ENCODE data around the gene CCDC8. TPM values are rescaled to one million over a fixed set of nuclear protein-coding genes. Genes with fewer than 3 reads are reported as not detected.
"Not testable (repeated sequence)": the region's sequence is repeated elsewhere in the genome, so short reads cannot be mapped to it uniquely, and the experiment has no call there.

CCDC8 gene
- total RNA-seq, 2 donors from 2014 or later: 20.4 to 32.7 TPM

GRCh38 chr19:46406976-46407375 is 6.4 kb downstream of the CCDC8 start:
- no peak overlapping the region for H3K4me3 ChIP-seq
- 12% methylated on average over 6 of the region's 6 CpGs for WGBS
- H3K4me1 ChIP-seq (replicated peaks): peaks cover 3% of the 10 kb centered on the region
- H3K27me3 ChIP-seq (replicated peaks; ENCODE audit: insufficient read depth): no peaks in the 10 kb centered on the region
- DNase-seq (ENCODE audit: low spot score): no peak
- intact Hi-C loops (cut with DNase I): no loop called here
- H3K9me3 ChIP-seq: no peaks in the 10 kb centered on the region
- TF ChIP-seq CTCF (IDR thresholded peaks at IDR 0.05) (no peak), POLR2A (IDR thresholded peaks at IDR 0.05) (no peak), POLR2AphosphoS5 (IDR thresholded peaks at IDR 0.05) (no peak)
- no peak overlapping the region for H3K27ac ChIP-seq
- no peaks in the 10 kb centered on the region for H3K36me3 ChIP-seq

- no peaks in the 10 kb centered on the region for H3K9me3 ChIP-seq
- H3K27ac ChIP-seq: peak overlapping the region; percentile 65 to 69
- peaks cover 3% of the 10 kb centered on the region for H3K4me1 ChIP-seq (replicated peaks)
- H3K36me3 ChIP-seq: no peaks in the 10 kb centered on the region
- no peak for TF ChIP-seq CTCF (IDR thresholded peaks at IDR 0.05)
- DNase-seq (ENCODE audit: low spot score): no peak
- H3K4me3 ChIP-seq: peak overlapping the region; percentile 31 to 33
- no peaks in the 10 kb centered on the region for H3K27me3 ChIP-seq (replicated peaks; ENCODE audit: insufficient read depth)
- intact Hi-C loops (cut with DNase I): no loop called here
- WGBS: 20% methylated on average over 40 of the region's 41 CpGs
These were observed 8.5 kb downstream of the CCDC8 start for GRCh38 chr19:46404753-46405468.

GRCh38 chr19:46404055-46404752 is 9.2 kb downstream of the CCDC8 start:
- H3K36me3 ChIP-seq: no peaks in the 10 kb centered on the region
- H3K4me3 ChIP-seq: peak overlapping the region; percentile 31 to 33
- intact Hi-C loops (cut with DNase I): no loop called here
- peak overlapping the region; percentile 65 to 69 for H3K27ac ChIP-seq
- TF ChIP-seq POLR2A (IDR thresholded peaks at IDR 0.05) (peak; percentile 43), POLR2AphosphoS5 (IDR thresholded peaks at IDR 0.05) (peak; percentile 36), CTCF (IDR thresholded peaks at IDR 0.05) (peak; percentile 8 to 37 (median 34))
- peaks cover 3% of the 10 kb centered on the region for H3K4me1 ChIP-seq (replicated peaks)
- H3K9me3 ChIP-seq: no peaks in the 10 kb centered on the region
- peak; percentile 57 for DNase-seq (ENCODE audit: low spot score)
- H3K27me3 ChIP-seq (replicated peaks; ENCODE audit: insufficient read depth): no peaks in the 10 kb centered on the region
- WGBS: under 1% methylated on average over 36 of the region's 36 CpGs

GRCh38 chr19:46402725-46403124 is 10.6 kb downstream of the CCDC8 start:
- no peak for DNase-seq (ENCODE audit: low spot score)
- H3K36me3 ChIP-seq: no peaks in the 10 kb centered on the region
- H3K9me3 ChIP-seq: no peaks in the 10 kb centered on the region
- H3K4me1 ChIP-seq (replicated peaks): peaks cover 3% of the 10 kb centered on the region
- H3K4me3 ChIP-seq: no peak overlapping the region
- no peaks in the 10 kb centered on the region for H3K27me3 ChIP-seq (replicated peaks; ENCODE audit: insufficient read depth)
- intact Hi-C loops (cut with DNase I): no loop called here
- 93% methylated on average over 11 of the region's 11 CpGs for WGBS
- H3K27ac ChIP-seq: no peak overlapping the region
- TF ChIP-seq POLR2A (IDR thresholded peaks at IDR 0.05): no peak
- TF ChIP-seq CTCF (IDR thresholded peaks at IDR 0.05): no peak
- no peak for TF ChIP-seq POLR2AphosphoS5 (IDR thresholded peaks at IDR 0.05)

- intact Hi-C loops (cut with DNase I); DNase-seq (ENCODE audit: low spot score): not testable (repeated sequence)
These were observed 15.4 kb downstream of the CCDC8 start for GRCh38 chr19:46397801-46398479.

More at GRCh38 chr19:46397801-46398479, 15.4 kb downstream of the CCDC8 start:
- not testable (repeated sequence) for H3K36me3 ChIP-seq; H3K27ac ChIP-seq; H3K9me3 ChIP-seq; H3K27me3 ChIP-seq (replicated peaks; ENCODE audit: insufficient read depth); H3K4me1 ChIP-seq (replicated peaks); H3K4me3 ChIP-seq
- 94% methylated on average over 14 of the region's 14 CpGs for WGBS
